Naive B cell (primary cell): ENCODE measurements around the gene RABGAP1L. TPM values are rescaled to one million over a fixed set of nuclear protein-coding genes. Genes with fewer than 3 reads are reported as not detected.
"Not testable (repeated sequence)": the region's sequence is repeated elsewhere in the genome, so short reads cannot be mapped to it uniquely, and the experiment has no call there.

ENCODE experiments used
- ATAC-seq, 2 donors: fragments of 150-1000 bp; cut with Tn5 transposase; 2 replicates each; pipeline ENCODE4 v1.10.0; 2021; ENCODE audit warnings: low read depth in 2 of 2, mild to moderate bottlenecking in 2 of 2, moderate library complexity in 2 of 2
- DNase-seq: peaks from one replicate; pipeline ENCODE4 v3.0.0; 2022
- H3K27ac Mint-ChIP-seq, 6 donors: one replicate each; pipeline ENCODE4 v1.8.0; 2020 to 2022; ENCODE audit warnings: mild to moderate bottlenecking in 6 of 6, mixed read lengths in 6 of 6, moderate library complexity in 5 of 6, inconsistent platforms in 2 of 6
- H3K27me3 Mint-ChIP-seq, 3 donors: one replicate each; pipeline ENCODE4 v1.8.0; 2021 to 2022; ENCODE audit warnings: mixed read lengths in 3 of 3, mild to moderate bottlenecking in 1 of 3
- H3K36me3 Mint-ChIP-seq, 2 donors: one replicate each; pipeline ENCODE4 v1.8.0; 2020 to 2022; ENCODE audit warnings: mixed read lengths in 2 of 2, inconsistent platforms in 1 of 2, mild to moderate bottlenecking in 1 of 2
- H3K4me1 Mint-ChIP-seq, 3 donors: one replicate each; pipeline ENCODE4 v1.8.0; 2020 to 2022; ENCODE audit warnings: mixed read lengths in 3 of 3, inconsistent platforms in 1 of 3, mild to moderate bottlenecking in 1 of 3, moderate library complexity in 1 of 3
- H3K4me3 Mint-ChIP-seq, 8 donors: one replicate each; pipeline ENCODE4 v1.8.0; 2020 to 2022; ENCODE audit warnings: mild to moderate bottlenecking in 8 of 8, mixed read lengths in 8 of 8, moderate library complexity in 8 of 8, inconsistent platforms in 2 of 8
- H3K9me3 Mint-ChIP-seq, 7 donors: one replicate each; pipeline ENCODE4 v1.8.0; 2020 to 2022; ENCODE audit warnings: mixed read lengths in 7 of 7, mild to moderate bottlenecking in 5 of 7, inconsistent platforms in 2 of 7, moderate library complexity in 1 of 7
- polyA plus RNA-seq, 6 donors: library from polyadenylated mRNA; unstranded; fragments of 300-500 nt; fragmentation: Illumina TruSeq; gene quantifications; one replicate each; pipeline ENCODE4 v1.2.3, GENCODE V29; 2021; ENCODE audit warnings: low read depth in 6 of 6

RABGAP1L gene
- polyA plus RNA-seq, 6 donors from 2014 or later = 24.0 to 90.2 (median 79.0) TPM

DNA sequence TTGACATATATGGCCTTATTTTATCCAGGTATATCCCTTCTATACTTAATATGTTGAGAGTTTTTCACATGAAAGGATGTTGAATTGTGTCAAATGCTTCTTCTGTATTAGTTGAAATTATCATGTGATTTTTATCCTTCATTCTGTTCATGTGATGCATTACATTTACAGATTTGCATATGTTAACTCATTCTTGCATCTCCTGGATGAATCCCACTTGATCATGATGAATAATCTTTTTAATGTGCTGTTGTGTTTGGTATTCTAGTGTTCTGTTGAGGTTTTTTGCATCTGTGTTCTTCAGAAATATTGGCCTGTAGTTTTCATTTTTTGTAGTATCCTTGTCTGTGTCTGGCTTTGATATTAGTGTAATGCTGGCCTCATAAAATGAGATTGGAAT, 150.2 kb downstream of the RABGAP1L start:
- peaks cover 68 to 70% of the 10 kb centered on the region in 2 donors for H3K36me3 Mint-ChIP-seq
- ATAC-seq = no peak
- peak overlapping the region in 1 of 6 donors; percentile 78 for H3K27ac Mint-ChIP-seq
- DNase-seq = no peak
- H3K4me3 Mint-ChIP-seq = no peak overlapping the region
- no peaks in the 10 kb centered on the region for H3K27me3 Mint-ChIP-seq
- H3K9me3 Mint-ChIP-seq = peaks cover 10 to 69% (median 45%) of the 10 kb centered on the region in 7 donors
- peaks cover 29 to 34% (median 31%) of the 10 kb centered on the region in 3 donors for H3K4me1 Mint-ChIP-seq

DNA sequence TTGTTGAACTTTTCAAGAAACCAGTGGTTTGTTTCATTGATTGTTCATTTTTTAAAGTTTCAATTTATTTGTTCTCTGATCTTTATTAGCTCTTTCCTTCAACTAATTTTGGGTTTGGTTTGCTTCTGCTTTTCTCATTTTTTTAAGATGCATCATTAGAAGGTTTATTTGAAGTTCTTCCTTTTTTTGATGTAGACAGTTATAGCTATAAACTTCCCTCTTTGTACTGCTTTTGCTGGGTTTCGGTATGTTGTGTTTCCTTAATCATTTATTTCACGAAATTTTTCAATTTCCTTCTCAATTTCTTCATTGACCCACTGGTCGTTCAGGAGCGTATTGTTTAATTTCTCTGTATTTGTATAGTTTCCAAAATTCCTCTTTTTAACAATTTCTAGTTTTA, 155.1 kb downstream of the RABGAP1L start:
- ATAC-seq = peak; percentile 73 to 91
- Mint-ChIP-seq H3K36me3 (peaks cover 70 to 76% of the 10 kb centered on the region in 2 donors), H3K27me3 (no peaks in the 10 kb centered on the region), H3K4me3 (peak overlapping the region; percentile 6 to 88 (median 74)), H3K4me1 (peaks cover 52 to 70% (median 57%) of the 10 kb centered on the region in 3 donors), H3K27ac (peak overlapping the region; percentile 45 to 83 (median 58)), H3K9me3 (peaks cover 10 to 61% (median 51%) of the 10 kb centered on the region in 7 donors)
- peak; percentile 31 for DNase-seq

DNA sequence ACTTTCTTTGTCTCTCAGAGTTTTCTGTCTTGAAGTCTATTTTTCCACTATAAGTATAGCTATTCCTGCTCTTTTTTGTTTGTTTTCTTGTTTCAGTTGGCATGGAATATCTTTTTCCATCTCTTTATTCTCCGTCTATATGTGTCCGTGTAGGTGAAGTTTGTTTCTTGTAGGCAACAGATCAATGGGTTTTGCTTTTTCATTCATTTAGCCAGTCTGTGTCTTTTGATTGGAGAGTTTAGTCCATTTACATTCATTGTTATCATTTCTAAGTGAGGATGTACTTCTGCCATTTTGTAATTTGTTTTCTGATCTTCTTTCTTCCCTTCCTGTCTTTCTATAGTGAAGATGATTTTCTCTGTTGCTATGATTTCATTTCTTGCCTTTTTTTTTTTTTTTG, 155.9 kb downstream of the RABGAP1L start:
- peaks cover 10 to 61% (median 52%) of the 10 kb centered on the region in 7 donors for H3K9me3 Mint-ChIP-seq
- ATAC-seq (no peak), DNase-seq (no peak)
- H3K4me3 Mint-ChIP-seq = peak overlapping the region in 5 of 8 donors; percentile 8 to 88 (median 38)
- peak overlapping the region; percentile 29 to 74 (median 50) for H3K27ac Mint-ChIP-seq
- peaks cover 50 to 66% (median 50%) of the 10 kb centered on the region in 3 donors for H3K4me1 Mint-ChIP-seq
- peaks cover 70 to 76% of the 10 kb centered on the region in 2 donors for H3K36me3 Mint-ChIP-seq
- no peaks in the 10 kb centered on the region for H3K27me3 Mint-ChIP-seq

DNA sequence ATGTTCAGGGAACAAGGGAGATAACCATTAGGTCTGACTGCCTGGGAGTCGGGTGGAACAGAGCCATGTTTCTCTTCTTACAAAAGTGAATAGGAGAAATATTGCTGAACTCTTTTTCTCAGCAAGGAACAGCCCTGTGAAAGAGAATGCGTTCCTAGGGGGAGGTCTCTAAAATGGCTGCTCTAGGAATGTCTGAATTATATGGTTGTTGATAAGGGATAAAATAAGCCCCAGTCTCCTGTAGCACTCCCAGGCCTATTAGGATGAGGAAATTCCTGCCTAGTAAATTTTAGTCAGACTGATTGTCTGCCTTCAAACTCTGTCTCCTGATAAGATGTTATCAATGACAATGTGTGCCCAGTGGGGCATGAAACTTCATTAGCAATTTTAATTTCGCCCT, 161.6 kb downstream of the RABGAP1L start:
- not testable (repeated sequence) for H3K4me3 Mint-ChIP-seq, ATAC-seq, DNase-seq, H3K27me3 Mint-ChIP-seq
- Mint-ChIP-seq H3K4me1 (peaks cover 33 to 52% (median 46%) of the 10 kb centered on the region in 3 donors), H3K27ac (peak overlapping the region in 1 of 6 donors; percentile 74), H3K9me3 (peaks cover 13 to 68% (median 61%) of the 10 kb centered on the region in 7 donors), H3K36me3 (peaks cover 54 to 73% of the 10 kb centered on the region in 2 donors)

DNA sequence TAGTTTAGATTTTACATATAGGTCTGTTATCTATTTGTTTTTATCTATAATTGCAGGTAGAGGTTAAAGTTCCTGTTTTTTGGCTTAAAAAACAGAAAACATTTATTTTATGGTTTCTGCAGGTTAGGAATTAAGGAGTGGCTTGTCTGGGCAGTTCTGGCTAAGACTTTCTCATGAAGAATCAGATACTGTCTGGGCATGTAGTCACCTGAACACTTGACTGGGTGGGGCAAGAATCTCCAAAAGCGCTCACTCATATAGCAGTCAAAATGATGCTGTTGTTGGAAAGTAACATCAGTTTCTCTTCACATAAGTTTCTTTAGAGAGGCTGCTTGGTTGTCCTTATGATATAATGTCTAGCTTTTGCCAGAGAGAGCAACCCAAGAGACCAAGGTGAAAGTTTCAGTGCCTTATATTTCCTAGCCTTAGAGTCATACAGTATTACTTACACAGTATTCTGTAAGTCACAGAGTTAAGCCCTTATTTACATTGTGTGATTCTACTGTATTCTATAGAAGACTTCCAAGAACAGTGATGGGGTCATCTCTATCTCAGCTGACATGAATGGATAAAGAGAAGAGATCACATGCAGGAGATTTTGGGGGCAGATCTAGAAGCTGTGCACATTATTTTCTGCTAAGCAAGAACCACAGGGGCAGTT, 163.0 kb downstream of the RABGAP1L start:
- H3K36me3 Mint-ChIP-seq = peaks cover 58 to 71% of the 10 kb centered on the region in 2 donors
- peaks cover 20 to 78% (median 65%) of the 10 kb centered on the region in 7 donors for H3K9me3 Mint-ChIP-seq

DNA sequence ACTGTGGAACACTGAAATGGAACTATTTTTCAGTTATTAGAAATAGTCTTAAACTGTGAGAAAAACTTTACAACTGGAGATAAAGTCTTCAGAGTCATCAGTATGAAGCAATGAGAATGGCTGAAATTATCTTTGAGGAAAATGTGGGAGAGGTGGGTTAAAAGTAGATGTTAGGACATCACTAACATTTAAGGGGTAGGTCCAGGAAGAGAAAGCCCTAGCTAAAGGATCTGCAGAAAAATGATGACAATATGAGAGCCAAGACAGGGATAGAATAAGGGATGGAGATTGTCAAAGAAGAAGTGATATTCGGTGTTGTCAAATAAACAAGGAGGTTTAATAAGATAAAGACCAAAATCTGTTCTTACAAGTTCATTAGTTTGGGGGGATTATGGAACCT, 165.2 kb downstream of the RABGAP1L start:
- no peaks in the 10 kb centered on the region for H3K27me3 Mint-ChIP-seq
- peaks cover 40 to 62% of the 10 kb centered on the region in 2 donors for H3K36me3 Mint-ChIP-seq
- H3K4me3 Mint-ChIP-seq = peak overlapping the region; percentile 28 to 77 (median 64)
- DNase-seq (no peak), ATAC-seq (no peak)
- peaks cover 22 to 31% (median 26%) of the 10 kb centered on the region in 3 donors for H3K4me1 Mint-ChIP-seq
- peak overlapping the region in 4 of 6 donors; percentile 56 to 92 (median 84) for H3K27ac Mint-ChIP-seq
- peaks cover 20 to 64% (median 57%) of the 10 kb centered on the region in 7 donors for H3K9me3 Mint-ChIP-seq

More for the DNA sequence above, 163.0 kb downstream of the RABGAP1L start:
- DNase-seq = no peak
- ATAC-seq = no peak
- Mint-ChIP-seq H3K27ac (no peak overlapping the region), H3K27me3 (no peaks in the 10 kb centered on the region), H3K4me3 (peak overlapping the region in 1 of 8 donors; percentile 58), H3K4me1 (peaks cover 29 to 43% (median 33%) of the 10 kb centered on the region in 3 donors)

DNA sequence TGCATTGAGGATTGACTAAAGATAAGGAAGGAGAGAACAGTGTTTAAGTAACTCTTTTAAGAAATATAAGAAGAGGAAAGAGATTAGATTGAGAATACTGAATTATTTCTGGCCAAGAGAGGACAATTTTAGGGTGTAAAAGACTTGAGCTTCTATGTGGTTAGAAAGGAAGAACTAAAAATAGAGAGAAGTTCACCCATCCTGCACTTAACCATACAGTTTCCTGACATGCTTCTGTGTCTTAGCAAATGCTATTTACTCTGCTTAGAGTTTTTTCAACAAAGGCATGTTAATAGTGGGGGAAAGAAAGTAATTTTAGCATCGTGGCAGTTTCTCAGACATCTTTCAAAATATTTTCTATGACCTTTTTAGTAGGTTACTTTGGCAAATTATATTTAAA, 165.6 kb downstream of the RABGAP1L start:
- peaks cover 36 to 58% of the 10 kb centered on the region in 2 donors for H3K36me3 Mint-ChIP-seq
- peaks cover 18 to 60% (median 53%) of the 10 kb centered on the region in 7 donors for H3K9me3 Mint-ChIP-seq
- H3K27ac Mint-ChIP-seq = peak overlapping the region in 4 of 6 donors; percentile 6 to 61 (median 52)
- ATAC-seq (peak in 1 of 2 donors; percentile 33), DNase-seq (no peak)
- peaks cover 22 to 33% (median 26%) of the 10 kb centered on the region in 3 donors for H3K4me1 Mint-ChIP-seq
- H3K4me3 Mint-ChIP-seq = peak overlapping the region; percentile 28 to 77 (median 64)
- no peaks in the 10 kb centered on the region for H3K27me3 Mint-ChIP-seq

DNA sequence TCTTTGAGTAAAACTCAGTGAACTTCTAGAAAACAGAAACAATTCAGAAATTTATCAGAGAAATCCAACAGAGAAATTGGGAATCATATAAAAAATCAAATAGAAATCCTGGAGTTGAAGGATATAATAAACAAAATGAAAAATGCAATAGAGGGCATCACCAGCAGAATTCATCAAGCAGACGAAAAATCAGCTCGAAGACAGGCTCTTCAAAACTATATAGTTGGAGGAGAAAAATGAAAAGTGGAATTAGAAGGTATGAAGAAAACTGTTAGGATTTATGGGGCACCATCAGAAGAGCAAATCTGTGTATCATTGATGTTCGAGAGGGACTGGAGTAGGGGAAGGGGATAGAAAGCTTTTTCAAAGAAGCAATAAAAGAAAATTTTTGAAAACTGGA, 167.0 kb downstream of the RABGAP1L start:
- peaks cover 16 to 46% (median 41%) of the 10 kb centered on the region in 7 donors for H3K9me3 Mint-ChIP-seq
- H3K27ac Mint-ChIP-seq = peak overlapping the region in 2 of 6 donors; percentile 25 to 57
- peaks cover 31 to 44% of the 10 kb centered on the region in 2 donors for H3K36me3 Mint-ChIP-seq
- peak overlapping the region in 1 of 8 donors; percentile 29 for H3K4me3 Mint-ChIP-seq
- DNase-seq = no peak
- no peaks in the 10 kb centered on the region for H3K27me3 Mint-ChIP-seq
- H3K4me1 Mint-ChIP-seq = peaks cover 28 to 44% (median 32%) of the 10 kb centered on the region in 3 donors
- no peak for ATAC-seq

DNA sequence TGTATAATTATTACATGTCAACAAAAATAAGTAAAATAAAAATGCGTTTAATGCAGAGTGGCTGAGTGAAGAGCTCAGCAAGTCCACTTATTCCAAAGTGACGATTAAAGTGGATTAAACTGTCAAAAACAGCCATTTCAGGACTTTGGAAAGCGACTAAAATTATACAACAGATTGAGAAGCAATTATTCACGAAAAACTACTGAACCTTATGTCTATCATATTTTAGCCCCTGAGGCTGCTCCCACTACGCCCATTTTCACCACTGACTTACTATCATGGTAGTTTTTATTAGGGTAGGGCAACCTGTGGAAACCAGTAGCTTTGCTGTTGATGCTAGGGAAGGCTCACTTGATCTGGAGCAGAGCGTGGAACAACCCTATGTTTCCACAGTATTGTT, 174.1 kb downstream of the RABGAP1L start:
- Mint-ChIP-seq H3K9me3 (peaks cover 0 to 4% (median 0%) of the 10 kb centered on the region in 7 donors), H3K36me3 (peaks cover 6 to 7% of the 10 kb centered on the region in 2 donors), H3K4me3 (no peak overlapping the region), H3K4me1 (peaks cover 31 to 44% (median 34%) of the 10 kb centered on the region in 3 donors), H3K27me3 (no peaks in the 10 kb centered on the region), H3K27ac (peak overlapping the region in 2 of 6 donors; percentile 11 to 78)
- DNase-seq = no peak
- no peak for ATAC-seq

DNA sequence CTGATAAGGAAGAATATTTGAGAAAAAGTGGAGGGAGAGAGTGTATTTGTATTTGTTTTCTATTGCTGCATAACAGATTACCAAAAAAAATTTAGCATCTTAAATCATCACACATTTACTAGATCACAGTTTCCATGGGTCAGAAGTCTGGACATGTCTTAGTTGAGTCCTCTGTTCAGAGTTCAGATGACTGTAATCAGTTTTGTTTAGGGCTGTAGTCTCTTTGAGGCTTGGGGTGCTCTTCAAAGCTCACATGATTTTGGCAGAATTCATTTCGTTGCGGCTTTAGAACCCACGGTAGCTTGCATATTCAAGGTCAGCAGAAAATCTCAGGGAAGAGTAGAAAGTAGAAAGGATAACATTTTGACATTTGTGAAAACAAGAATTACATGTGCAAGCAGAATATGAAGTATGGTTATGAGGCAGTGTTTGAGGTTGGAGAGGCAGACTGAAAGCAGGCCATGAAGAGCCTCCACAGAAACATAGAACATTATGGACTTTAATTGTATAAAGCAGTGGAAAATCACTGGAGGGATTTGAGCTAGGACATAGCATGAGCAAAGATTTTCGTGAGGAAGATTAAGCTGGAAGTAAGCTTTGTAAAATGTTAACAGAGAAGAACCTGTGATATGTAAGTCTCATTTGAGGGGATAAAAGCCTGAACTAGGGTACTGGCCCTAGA, 177.8 kb downstream of the RABGAP1L start:
- Mint-ChIP-seq H3K4me3 (no peak overlapping the region), H3K4me1 (peaks cover 18 to 26% (median 21%) of the 10 kb centered on the region in 3 donors), H3K27me3 (no peaks in the 10 kb centered on the region), H3K27ac (peak overlapping the region in 4 of 6 donors; percentile 27 to 79 (median 47)), H3K9me3 (peaks cover 0 to 11% (median 3%) of the 10 kb centered on the region in 7 donors), H3K36me3 (peaks cover 7 to 11% of the 10 kb centered on the region in 2 donors)
- ATAC-seq = no peak
- no peak for DNase-seq

DNA sequence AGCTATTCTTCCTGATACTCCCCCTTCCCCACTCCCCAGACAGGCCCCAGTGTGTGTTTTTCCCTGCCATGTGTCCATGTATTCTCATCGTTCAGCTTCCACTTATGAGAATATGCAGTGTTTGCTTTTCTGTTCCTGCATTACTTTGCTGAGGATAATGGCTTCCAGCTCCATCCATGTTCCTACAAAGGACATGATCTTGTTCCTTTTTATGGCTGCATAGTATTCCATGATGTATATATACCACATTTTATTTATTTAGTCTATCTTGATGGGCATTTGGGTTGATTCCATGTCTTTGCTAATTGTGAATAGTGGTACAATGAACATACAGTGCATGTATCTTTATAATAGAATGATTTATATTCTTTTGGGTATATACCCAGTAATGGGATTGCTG, 181.1 kb downstream of the RABGAP1L start:
- H3K9me3 Mint-ChIP-seq = peaks cover 0 to 11% (median 3%) of the 10 kb centered on the region in 7 donors
- DNase-seq, H3K4me3 Mint-ChIP-seq, ATAC-seq, H3K27me3 Mint-ChIP-seq: not testable (repeated sequence)
- H3K4me1 Mint-ChIP-seq = peaks cover 24 to 26% (median 25%) of the 10 kb centered on the region in 3 donors
- peaks cover 7 to 11% of the 10 kb centered on the region in 2 donors for H3K36me3 Mint-ChIP-seq
- peak overlapping the region in 1 of 6 donors; percentile 5 for H3K27ac Mint-ChIP-seq

DNA sequence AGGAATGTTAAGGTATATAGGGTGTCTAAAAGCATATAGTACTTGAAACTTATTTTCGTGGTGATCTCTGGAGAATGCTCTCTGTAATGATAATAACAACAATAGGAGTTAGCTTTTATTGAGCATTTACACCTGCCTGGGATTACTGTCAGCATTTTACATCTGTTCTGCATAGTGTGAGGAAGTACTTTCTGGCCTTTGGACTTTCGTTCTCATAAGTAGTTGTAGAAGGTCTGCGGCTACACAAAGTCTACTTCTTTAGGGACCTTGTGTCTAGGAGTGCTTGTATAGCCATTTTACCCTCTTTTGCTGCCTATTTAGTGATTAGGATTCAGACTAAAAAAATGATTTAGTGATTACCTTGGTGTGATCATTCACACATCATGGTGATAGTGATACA, 184.8 kb downstream of the RABGAP1L start:
- DNase-seq = no peak
- peaks cover 18 to 35% (median 26%) of the 10 kb centered on the region in 3 donors for H3K4me1 Mint-ChIP-seq
- no peaks in the 10 kb centered on the region for H3K27me3 Mint-ChIP-seq
- peaks cover 26 to 32% of the 10 kb centered on the region in 2 donors for H3K36me3 Mint-ChIP-seq
- peak overlapping the region in 5 of 6 donors; percentile 8 to 78 (median 45) for H3K27ac Mint-ChIP-seq
- peaks cover 3 to 28% (median 10%) of the 10 kb centered on the region in 7 donors for H3K9me3 Mint-ChIP-seq
- peak; percentile 41 to 62 for ATAC-seq
- H3K4me3 Mint-ChIP-seq = peak overlapping the region in 1 of 8 donors; percentile 40

DNA sequence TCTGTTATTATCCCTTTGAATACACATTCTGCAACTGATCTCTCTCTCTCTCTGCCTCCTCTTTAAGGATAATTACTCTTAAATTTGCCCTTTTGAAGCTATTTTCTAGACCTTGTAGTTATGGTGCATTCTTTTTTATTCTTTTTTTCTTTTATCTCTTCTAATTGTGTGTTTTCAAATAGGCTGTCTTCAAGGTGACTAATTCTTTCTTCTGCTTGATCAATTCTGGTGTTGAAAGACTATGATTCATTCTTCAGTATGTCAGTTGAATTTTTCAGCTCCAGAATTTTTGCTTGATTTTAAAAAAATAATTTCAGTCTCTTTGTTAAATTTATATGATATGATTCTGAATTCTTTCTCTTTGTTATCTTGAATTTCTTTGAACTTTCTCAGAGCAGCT, 192.8 kb downstream of the RABGAP1L start:
- DNase-seq (no peak), ATAC-seq (no peak)
- no peak overlapping the region for H3K4me3 Mint-ChIP-seq
- peaks cover 7 to 26% (median 16%) of the 10 kb centered on the region in 3 donors for H3K4me1 Mint-ChIP-seq
- peaks cover 15 to 29% of the 10 kb centered on the region in 2 donors for H3K36me3 Mint-ChIP-seq
- no peaks in the 10 kb centered on the region for H3K27me3 Mint-ChIP-seq
- peak overlapping the region in 3 of 6 donors; percentile 1 to 56 (median 4) for H3K27ac Mint-ChIP-seq
- H3K9me3 Mint-ChIP-seq = peaks cover 0 to 14% (median 8%) of the 10 kb centered on the region in 7 donors
